GM12878 (cell line): ENCODE measurements around the gene ICE2. TPM values are rescaled to one million over a fixed set of nuclear protein-coding genes. Genes with fewer than 3 reads are reported as not detected.

Experiments
- ATAC-seq: fragments of 200-7000 bp; cut with Tn5 transposase; 3 replicates; pipeline ENCODE4 v1.9.1; 2020; ENCODE audit warnings: mild to moderate bottlenecking, moderate library complexity
- BruUV-seq: library from RNA; stranded (reverse); fragments of 400-500 nt; replicated peaks from 2 replicates; lab custom pipeline; 2021; lab: Mats Ljungman, UMichigan
- CTCF ChIA-PET: fragments of 300-600 bp; sonication (Branson Sonifier 250); formaldehyde crosslinking; extraction: SDS; loops from one replicate; lab custom pipeline; 2021; ENCODE audit warnings: inconsistent platforms; lab: Yijun Ruan, JAX
- POLR2A ChIA-PET: fragments of 350-600 bp; formaldehyde crosslinking; extraction: SDS; loops from one replicate; lab custom pipeline; 2021; ENCODE audit warnings: inconsistent platforms; lab: Charles Lee
- RAD21 ChIA-PET: fragments of 300-600 bp; sonication (Branson Sonifier 250); formaldehyde crosslinking; loops from one replicate; lab custom pipeline; 2023; ENCODE audit warnings: antibody characterized with exemption; ENCODE audit not compliant: unreplicated experiment; lab: Charles Lee
- SMC1A ChIA-PET: fragments of 300-600 bp; sonication (Branson Sonifier 250); formaldehyde crosslinking; loops from one replicate; lab custom pipeline; 2023; ENCODE audit not compliant: unreplicated experiment, uncharacterized antibody; lab: Charles Lee
- DNase-seq: peaks from one replicate; pipeline ENCODE4 v3.0.0-alpha.2; 2011; ENCODE audit warnings: low read depth, low spot score
- FAIRE-seq: peaks from 3 replicates; lab custom pipeline; 2011; peaks lifted over from hg19 to GRCh38; lab: Jason Lieb, UNC
- H2AFZ ChIP-seq: 2 replicates; pipeline ENCODE4 v1.6.0; 2011; ENCODE audit warnings: low read depth, low read length, control low read depth; ENCODE audit not compliant: control insufficient read depth
- H3K27ac ChIP-seq: 2 replicates; pipeline ENCODE4 v1.5.1; 2011; ENCODE audit warnings: control low read depth; ENCODE audit not compliant: control insufficient read depth, insufficient read depth
- H3K27me3 ChIP-seq, 2 experiments: replicated peaks in 1 of 2; 2 replicates each; pipeline versions ENCODE4 v1.6.0 to v1.6.1; 2011; ENCODE audit warnings: low read length in 1 of 2; ENCODE audit not compliant: control insufficient read depth in 2 of 2, insufficient read depth in 2 of 2
- H3K36me3 ChIP-seq, 2 experiments: 2 replicates each; pipeline ENCODE4 v1.5.1; 2011; ENCODE audit warnings: low read length in 1 of 2; ENCODE audit not compliant: control insufficient read depth in 2 of 2, insufficient read depth in 2 of 2
- H3K4me1 ChIP-seq: 2 replicates; pipeline ENCODE4 v1.6.1; 2011; ENCODE audit warnings: mild to moderate bottlenecking, low read length, moderate library complexity, mixed read lengths; ENCODE audit not compliant: control insufficient read depth, insufficient read depth
- H3K4me2 ChIP-seq: 2 replicates; pipeline ENCODE4 v1.6.0; 2011; ENCODE audit warnings: control low read depth; ENCODE audit not compliant: control insufficient read depth, insufficient read depth
- H3K4me3 ChIP-seq: fragments of 200-600 bp; sonication (generic); 2 replicates; pipeline ENCODE4 v1.5.1; 2016
- H3K79me2 ChIP-seq: 2 replicates; pipeline ENCODE4 v1.6.0; 2011; ENCODE audit warnings: low read length; ENCODE audit not compliant: control insufficient read depth, insufficient read depth
- H3K9ac ChIP-seq: 2 replicates; pipeline ENCODE4 v1.8.0; 2011; ENCODE audit warnings: low read length, control low read depth, mixed read lengths; ENCODE audit not compliant: control insufficient read depth, insufficient read depth
- H3K9me3 ChIP-seq: replicated peaks from 3 replicates; pipeline ENCODE4 v1.5.1; 2011; ENCODE audit warnings: mild to moderate bottlenecking, low read length; ENCODE audit not compliant: control insufficient read depth, insufficient read depth
- H4K20me1 ChIP-seq: 2 replicates; pipeline ENCODE4 v1.6.0; 2011; ENCODE audit not compliant: control insufficient read depth, insufficient read depth
- DPF2 ChIP-seq: fragments of 450-650 bp; IDR thresholded peaks from 2 replicates; pipeline ENCODE4 v1.6.1; 2017; ENCODE audit warnings: mild to moderate bottlenecking
- GATAD2B ChIP-seq: fragments of 450-650 bp; conservative IDR thresholded peaks from 2 replicates; pipeline ENCODE4 v1.6.1; 2017; ENCODE audit warnings: low read depth, mild to moderate bottlenecking, moderate library complexity
- HCFC1 ChIP-seq: fragments of 150-350 bp; IDR thresholded peaks from 2 replicates; pipeline ENCODE4 v1.6.1; 2014; ENCODE audit warnings: low read length
- HSF1 ChIP-seq: fragments of 150-350 bp; IDR thresholded peaks from 2 replicates; pipeline ENCODE4 v1.6.1; 2014; ENCODE audit warnings: mild to moderate bottlenecking, low read depth, low read length
- IRF3 ChIP-seq: fragments of 450-650 bp; IDR thresholded peaks from 2 replicates; pipeline ENCODE4 v1.6.1; 2014; ENCODE audit warnings: mild to moderate bottlenecking
- JUND ChIP-seq: IDR thresholded peaks from 2 replicates; pipeline ENCODE4 v1.6.1; 2012; ENCODE audit warnings: low read depth, mild to moderate bottlenecking, low read length, improper control_type of control experiment, moderate library complexity
- MXI1 ChIP-seq: fragments of 150-350 bp; IDR thresholded peaks from 2 replicates; pipeline ENCODE4 v1.6.1; 2011; ENCODE audit warnings: low read depth, mild to moderate bottlenecking, inconsistent platforms, low read length, improper control_type of control experiment
- MYB ChIP-seq: fragments of 150-350 bp; IDR thresholded peaks from 2 replicates; pipeline ENCODE4 v1.6.1; 2014; ENCODE audit warnings: mild to moderate bottlenecking, low read depth, low read length, borderline replicate concordance
- NRF1 ChIP-seq: conservative IDR thresholded peaks from 2 replicates; pipeline ENCODE4 v1.6.1; 2011; ENCODE audit warnings: mild to moderate bottlenecking, low read depth, low read length, improper control_type of control experiment
- POLR2A ChIP-seq: IDR thresholded peaks from 2 replicates; pipeline ENCODE4 v1.6.1; 2011; ENCODE audit warnings: low read depth, mild to moderate bottlenecking, low read length
- STAT1 ChIP-seq: fragments of 450-650 bp; conservative IDR thresholded peaks from 2 replicates; pipeline ENCODE4 v1.6.1; 2014; ENCODE audit warnings: antibody characterized with exemption, mild to moderate bottlenecking
- TCF7 ChIP-seq: IDR thresholded peaks from 2 replicates; pipeline ENCODE4 v1.6.1; 2014; ENCODE audit warnings: antibody characterized with exemption, borderline replicate concordance
- WRNIP1 ChIP-seq: IDR thresholded peaks from 2 replicates; pipeline ENCODE4 v1.6.1; 2011; ENCODE audit warnings: low read depth, low read length, improper control_type of control experiment, borderline replicate concordance
- ZBTB40 ChIP-seq: fragments of 450-650 bp; IDR thresholded peaks from 2 replicates; pipeline ENCODE4 v1.6.1; 2016; ENCODE audit warnings: mild to moderate bottlenecking, moderate library complexity, borderline replicate concordance
- ZNF24 ChIP-seq: fragments of 450-650 bp; IDR thresholded peaks from 2 replicates; pipeline ENCODE4 v1.6.1; 2017; ENCODE audit warnings: antibody characterized with exemption, mild to moderate bottlenecking
- ZNF384 ChIP-seq: IDR thresholded peaks from 2 replicates; pipeline ENCODE4 v1.6.1; 2012; ENCODE audit warnings: low read depth, mild to moderate bottlenecking, low read length, improper control_type of control experiment, borderline replicate concordance
- WGBS: methylation state at CpG from one replicate; pipeline ENCODE4 v1.1.6; 2016; ENCODE audit warnings: low lambda C conversion rate; ENCODE audit not compliant: insufficient replicate concordance, insufficient coverage; ENCODE audit errors: missing lambda C conversion rate; 5-methylcytosine and 5-hydroxymethylcytosine counted together
- in situ Hi-C: fragments of 300-500 bp; cut with MboI; formaldehyde crosslinking; loops from 9 replicates; pipeline ENCODE4 v1.14.3; 2018; ENCODE audit warnings: mixed read lengths
- intact Hi-C: fragments of 100-400 bp; cut with micrococcal nuclease; formaldehyde crosslinking; loops from one replicate; pipeline ENCODE4 v1.14.2; 2022; ENCODE audit not compliant: unreplicated experiment
- polyA plus RNA-seq, 11 experiments: library from polyadenylated mRNA; depleted of rRNA in 4 of 11; unstranded in 6 of 11; stranded (reverse) in 5 of 11; fragments of >200 nt; fragmentation: Nextera tagmentation in 4 of 11; fragmentation: Illumina TruSeq in 1 of 11; extraction: Ambion mirVana in 4 of 11; extraction: Trizol in 1 of 11; gene quantifications; 1 replicate in 1 of 11; 2 replicates in 10 of 11; pipeline versions ENCODE4 v1.2.1 to v1.2.3, GENCODE V29; 2011 to 2016; ENCODE audit warnings: inconsistent platforms in 2 of 11, missing spikeins in 2 of 11, low read depth in 1 of 11
- total RNA-seq, 4 experiments: library from RNA; depleted of rRNA in 3 of 4; stranded (reverse); fragments of >200 nt in 3 of 4; fragmentation: Illumina TruSeq in 1 of 4; extraction: Trizol in 1 of 4; gene quantifications; 2 replicates each; pipeline versions ENCODE4 v1.2.1 to v1.2.3, GENCODE V29; 2013 to 2021

The ICE2 gene
- total and polyA plus RNA-seq, 10 of the 15 experiments (the other 5 are each of a cell fraction or from before 2014, with no cell fraction given), result 14.2 to 62.0 (median 44.9) TPM

- POLR2A ChIA-PET, result no interaction called here
- no peaks in the 10 kb centered on the region for H3K27me3 ChIP-seq
- no peak for TF ChIP-seq NRF1
- no peak for TF ChIP-seq JUND
- no peak for TF ChIP-seq TCF7
- TF ChIP-seq ZBTB40, result no peak
- no peak for TF ChIP-seq MYB
- TF ChIP-seq WRNIP1, result no peak
- no peak for TF ChIP-seq IRF3
- no peak for TF ChIP-seq POLR2A
- TF ChIP-seq ZNF384, result no peak
- TF ChIP-seq HSF1, result no peak
- TF ChIP-seq MXI1, result no peak
- TF ChIP-seq DPF2, result no peak
- TF ChIP-seq HCFC1, result no peak
- no peak for TF ChIP-seq GATAD2B
- no peak for TF ChIP-seq ZNF24
- TF ChIP-seq STAT1, result no peak
- CTCF ChIA-PET, result interaction anchor here (1.1 kb wide), 1 partner anchor 28 kb away, joined by 3 read pairs; no protein-coding TSS in a partner anchor
- in situ Hi-C loops (no loop called here), intact Hi-C loops (no loop called here)
- RAD21 ChIA-PET, result no interaction called here
- no peak overlapping the region for H3K4me3 ChIP-seq
- BruUV-seq, result no TSS peak
- no peak overlapping the region for H2AFZ ChIP-seq
- SMC1A ChIA-PET, result interaction anchor here (0.7 kb wide), 1 partner anchor 133 kb away, joined by 3 read pairs; no protein-coding TSS in a partner anchor
- ATAC-seq, result no peak
- H3K27ac ChIP-seq, result no peak overlapping the region
- H3K79me2 ChIP-seq, result peaks cover 27% of the 10 kb centered on the region
- 97% methylated on average over 1 of the region's 1 CpG for WGBS
- H3K4me1 ChIP-seq, result peaks cover 6% of the 10 kb centered on the region
- no peak overlapping the region for H3K4me2 ChIP-seq
- FAIRE-seq, result no peak
- no peak for DNase-seq
- H3K9ac ChIP-seq, result no peak overlapping the region
- no peaks in the 10 kb centered on the region for H3K9me3 ChIP-seq
- H3K36me3 ChIP-seq, result peaks cover 0 to 4% of the 10 kb centered on the region in 2 experiments; a peak in 2 of 4 replicates
- H4K20me1 ChIP-seq, result no peaks in the 10 kb centered on the region
Observed at GRCh38 chr15:60387321-60387720, 91.6 kb downstream of the ICE2 start.
